ENCODE results near the gene FGD3. TPM values are rescaled to one million over a fixed set of nuclear protein-coding genes. Genes with fewer than 3 reads are reported as not detected.
"Not testable (repeated sequence)": the region's sequence is repeated elsewhere in the genome, so short reads cannot be mapped to it uniquely, and the experiment has no call there.

Gene FGD3
- polyA plus RNA-seq, 4 donors = 5.3 to 8.0 (median 5.4) TPM

GRCh38 chr9:92974761-92975755, 27.7 kb downstream of the FGD3 start:
- no peak for DNase-seq (ENCODE audit: low read depth in 4 of 4, low spot score in 3 of 4)

DNA sequence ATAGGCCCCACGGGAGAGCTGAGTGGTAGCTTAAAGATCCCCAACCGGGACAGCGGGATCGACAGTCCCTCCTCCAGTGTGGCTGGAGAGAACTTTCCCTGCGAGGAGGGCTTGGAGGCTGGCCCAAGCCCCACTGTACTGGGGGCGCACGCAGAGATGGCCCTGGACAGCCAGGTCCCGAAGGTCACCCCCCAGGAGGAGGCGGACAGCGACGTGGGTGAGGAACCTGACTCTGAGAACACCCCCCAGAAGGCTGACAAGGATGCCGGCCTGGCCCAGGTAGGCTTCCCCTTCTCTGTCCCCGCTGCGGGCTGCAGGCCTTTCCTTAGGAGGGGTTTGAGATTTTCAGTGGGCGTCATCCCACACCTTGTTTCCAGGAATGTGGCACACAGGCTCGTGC, 29.1 kb downstream of the FGD3 start:
- DNase-seq (ENCODE audit: low read depth in 4 of 4, low spot score in 3 of 4) = no peak

DNA sequence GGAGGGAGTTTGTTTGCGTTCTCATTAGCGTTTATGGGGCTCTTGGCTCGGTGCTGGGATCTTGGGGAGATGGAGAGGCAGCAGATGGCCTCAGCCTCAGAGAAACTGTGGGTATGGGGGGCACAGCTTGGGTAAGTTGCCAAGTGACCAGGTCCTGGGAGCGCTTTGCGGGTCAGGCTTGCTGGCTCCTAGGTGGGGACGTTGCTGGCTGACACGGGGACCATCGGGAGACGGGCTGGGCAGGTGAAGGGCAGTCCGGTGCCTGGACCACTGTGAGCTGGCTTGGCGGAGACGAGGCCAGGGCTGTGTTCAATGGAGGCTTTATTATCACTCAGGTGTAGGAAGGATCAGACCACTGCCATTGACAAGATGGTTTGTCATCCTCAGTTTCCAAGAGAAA, 30.0 kb downstream of the FGD3 start:
- no peak for DNase-seq (ENCODE audit: low read depth in 4 of 4, low spot score in 3 of 4)

DNA sequence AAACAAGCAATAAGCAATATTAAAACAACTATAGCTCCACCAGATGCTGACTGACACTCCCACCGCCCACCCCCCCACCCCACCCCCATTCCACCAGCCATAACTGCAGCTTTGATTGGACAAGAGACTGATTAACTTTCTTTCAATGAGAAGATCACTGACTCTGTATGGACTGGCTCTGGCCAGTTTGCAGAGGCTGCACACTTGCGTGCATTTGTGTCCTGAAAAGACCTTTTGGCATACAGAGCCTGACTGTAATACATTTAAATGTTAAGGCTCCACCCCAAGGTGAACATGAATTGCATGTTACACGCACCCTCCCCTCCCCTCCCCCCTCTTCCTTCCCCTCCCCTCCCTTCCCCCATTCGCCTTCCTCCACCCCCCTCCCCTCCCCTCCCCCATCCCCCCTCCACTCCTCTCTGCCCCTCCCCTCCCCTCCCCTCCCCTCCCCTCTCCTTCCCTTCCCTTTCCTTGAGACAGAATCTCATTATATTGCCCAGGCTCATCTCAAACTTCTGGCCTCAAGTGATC, 31.1 kb downstream of the FGD3 start:
- no peak for DNase-seq (ENCODE audit: low read depth in 4 of 4, low spot score in 3 of 4)

DNA sequence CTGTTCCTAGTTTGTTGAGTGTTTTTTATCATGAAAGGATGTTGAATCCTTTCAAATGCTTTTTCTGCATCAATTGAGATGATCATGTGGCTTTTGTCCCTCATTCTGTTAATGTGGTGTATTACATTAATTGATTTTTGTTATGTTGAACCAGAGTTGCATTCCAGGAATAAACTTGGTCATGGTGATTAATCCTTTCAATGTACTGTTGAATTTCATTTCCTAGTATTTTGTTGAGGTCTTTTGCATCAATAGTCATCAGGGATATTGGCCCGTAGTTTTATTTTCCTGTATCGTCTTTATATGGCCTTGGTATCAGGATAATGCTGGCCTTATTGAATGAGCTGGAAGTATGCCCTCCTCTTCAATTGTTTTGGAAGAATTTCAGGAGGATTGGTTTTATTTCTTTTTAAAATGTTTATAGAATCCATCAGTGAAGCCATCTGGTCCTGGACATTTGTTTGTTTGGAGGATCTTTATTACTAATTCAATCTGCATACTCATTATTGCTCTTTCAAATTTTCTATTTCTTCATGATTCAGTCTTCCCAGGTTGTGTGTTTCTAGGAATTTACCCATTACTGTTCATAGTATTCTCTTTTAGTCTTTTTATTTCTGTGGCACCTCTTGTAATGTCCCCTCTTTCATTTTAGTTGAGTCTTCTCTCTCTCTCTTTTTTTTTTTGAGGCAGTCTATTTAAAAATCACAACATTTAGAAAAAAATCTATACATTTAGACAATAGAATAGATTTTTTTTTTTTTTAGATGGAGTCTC, 32.1 kb downstream of the FGD3 start:
- no peak for DNase-seq (ENCODE audit: low read depth in 4 of 4, low spot score in 3 of 4)

- no peak for DNase-seq (ENCODE audit: low read depth in 4 of 4, low spot score in 3 of 4)
Observed at GRCh38 chr9:92980085-92980745, 32.9 kb downstream of the FGD3 start.

GRCh38 chr9:92982130-92982529, 34.8 kb downstream of the FGD3 start:
- DNase-seq (ENCODE audit: low read depth in 4 of 4, low spot score in 3 of 4) = no peak

GRCh38 chr9:92983984-92984589, 36.8 kb downstream of the FGD3 start:
- DNase-seq (ENCODE audit: low read depth in 4 of 4, low spot score in 3 of 4) = no peak

DNA sequence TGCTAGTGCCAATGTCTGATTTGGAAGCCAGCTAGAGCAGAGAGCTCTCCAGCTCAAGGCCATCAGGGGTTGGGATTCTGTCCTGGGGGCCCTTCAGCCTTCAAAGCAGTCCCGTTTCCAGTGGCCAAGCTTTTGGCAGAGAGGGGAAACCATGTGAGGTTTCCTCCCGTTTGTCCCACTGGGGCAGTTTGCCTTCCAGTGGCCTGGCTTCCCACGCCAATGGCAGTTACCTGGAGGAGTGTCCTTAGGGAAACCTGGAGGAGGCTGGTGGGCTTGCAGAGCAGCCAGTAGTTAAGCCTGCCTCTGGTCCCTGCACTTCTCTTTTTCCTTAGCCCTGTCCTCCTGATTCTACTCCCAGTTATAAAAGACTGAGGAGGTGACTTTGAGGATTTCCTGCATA, 37.7 kb downstream of the FGD3 start:
- no peak for DNase-seq (ENCODE audit: low read depth in 4 of 4, low spot score in 3 of 4)

- no peak for DNase-seq (ENCODE audit: low read depth in 4 of 4, low spot score in 3 of 4)
Observed at GRCh38 chr9:92986176-92987119, 39.1 kb downstream of the FGD3 start.

DNA sequence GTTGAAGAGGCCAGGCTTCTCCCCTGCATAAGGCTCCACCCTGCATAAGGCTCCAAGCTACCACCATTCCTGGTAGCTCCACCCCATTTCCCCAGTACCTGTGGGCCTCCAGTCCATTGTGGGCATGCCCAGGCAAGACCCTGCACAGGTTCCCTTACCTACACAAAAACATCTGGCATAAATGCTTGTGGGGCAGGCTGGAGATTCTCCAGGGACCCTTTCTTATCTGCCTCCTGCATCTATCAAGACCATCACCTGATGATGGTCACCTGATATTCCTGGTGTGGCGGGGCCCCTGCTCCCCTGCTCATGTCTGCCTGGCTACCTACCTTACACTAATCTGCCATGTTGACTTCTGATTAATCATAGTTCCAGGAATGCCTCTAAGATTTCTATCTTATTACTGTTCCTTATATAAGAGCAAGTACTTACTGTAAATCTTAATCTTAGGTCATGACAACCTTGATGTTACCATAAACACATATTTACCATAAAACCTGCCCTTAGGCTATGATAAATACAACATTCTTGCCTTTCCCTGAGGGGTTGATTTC, 41.0 kb downstream of the FGD3 start:
- no peak for DNase-seq (ENCODE audit: low read depth in 4 of 4, low spot score in 3 of 4)

- no peak for DNase-seq (ENCODE audit: low read depth in 4 of 4, low spot score in 3 of 4)
Observed at GRCh38 chr9:92989561-92989960, 42.2 kb downstream of the FGD3 start.

- no peak for DNase-seq (ENCODE audit: low read depth in 4 of 4, low spot score in 3 of 4)
Observed at GRCh38 chr9:92990461-92990860, 43.1 kb downstream of the FGD3 start.

DNA sequence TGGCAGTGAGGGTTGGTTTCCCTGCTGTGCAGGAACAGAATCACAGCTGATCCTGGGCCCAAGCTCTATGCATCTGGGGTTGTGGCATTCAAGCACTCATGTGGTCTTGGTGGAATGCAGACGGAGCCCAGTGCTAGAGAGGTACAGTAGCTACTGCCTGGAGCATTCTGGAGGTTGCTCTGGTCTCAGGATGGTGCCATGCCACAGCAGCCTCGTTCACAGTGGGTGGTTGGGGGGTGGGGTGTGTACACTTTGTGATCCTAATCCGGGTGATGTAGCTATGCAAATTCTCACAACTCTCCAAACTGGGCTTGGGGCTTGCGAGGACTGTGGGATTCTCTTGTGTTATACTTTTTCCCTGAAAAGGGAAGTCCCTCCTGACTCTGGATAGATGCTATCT, 45.2 kb downstream of the FGD3 start:
- no peak for DNase-seq (ENCODE audit: low read depth in 4 of 4, low spot score in 3 of 4)

GRCh38 chr9:92998871-92999270, 51.5 kb downstream of the FGD3 start:
- DNase-seq (ENCODE audit: low read depth in 4 of 4, low spot score in 3 of 4) = not testable (repeated sequence)

DNA sequence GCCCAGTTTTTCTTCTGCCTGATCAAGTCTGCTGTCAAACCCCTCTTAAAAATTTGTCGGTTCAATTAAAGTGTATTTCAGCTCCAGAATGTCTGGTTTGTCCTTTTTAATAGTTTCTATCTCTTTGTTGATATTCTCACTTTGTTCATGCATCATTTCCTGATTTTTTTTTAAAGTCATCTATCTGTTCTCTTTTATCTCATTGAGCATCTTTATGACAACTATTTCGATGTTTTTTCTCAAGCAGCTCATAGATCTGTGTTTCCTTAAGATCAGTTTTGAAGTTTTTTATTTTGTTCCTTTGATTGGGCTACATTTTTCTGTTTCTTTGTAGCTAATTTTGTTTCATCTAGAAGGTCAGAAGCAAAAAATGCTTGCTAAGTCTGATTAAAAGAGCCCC, 53.7 kb downstream of the FGD3 start:
- DNase-seq (ENCODE audit: low read depth in 4 of 4, low spot score in 3 of 4) = no peak

DNA sequence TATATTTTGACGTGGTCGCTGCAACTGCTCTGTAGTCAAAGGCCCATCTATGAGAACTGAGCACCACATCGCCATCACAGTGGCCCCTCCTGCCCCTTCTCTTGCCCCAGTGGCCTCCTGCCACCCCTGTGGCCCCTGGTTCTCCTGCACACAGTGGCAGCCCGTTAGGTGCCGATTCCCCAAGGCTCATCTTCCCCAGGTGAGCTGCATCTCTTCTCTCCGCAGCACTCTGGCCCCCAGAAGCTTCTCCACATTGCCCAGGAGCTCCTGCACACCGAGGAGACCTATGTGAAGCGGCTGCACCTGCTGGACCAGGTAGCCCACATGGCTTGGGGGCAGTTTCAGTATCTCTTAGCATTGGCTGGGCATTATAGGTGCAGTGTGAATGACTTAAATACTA, 55.4 kb downstream of the FGD3 start:
- DNase-seq (ENCODE audit: low read depth in 4 of 4, low spot score in 3 of 4) = no peak

DNA sequence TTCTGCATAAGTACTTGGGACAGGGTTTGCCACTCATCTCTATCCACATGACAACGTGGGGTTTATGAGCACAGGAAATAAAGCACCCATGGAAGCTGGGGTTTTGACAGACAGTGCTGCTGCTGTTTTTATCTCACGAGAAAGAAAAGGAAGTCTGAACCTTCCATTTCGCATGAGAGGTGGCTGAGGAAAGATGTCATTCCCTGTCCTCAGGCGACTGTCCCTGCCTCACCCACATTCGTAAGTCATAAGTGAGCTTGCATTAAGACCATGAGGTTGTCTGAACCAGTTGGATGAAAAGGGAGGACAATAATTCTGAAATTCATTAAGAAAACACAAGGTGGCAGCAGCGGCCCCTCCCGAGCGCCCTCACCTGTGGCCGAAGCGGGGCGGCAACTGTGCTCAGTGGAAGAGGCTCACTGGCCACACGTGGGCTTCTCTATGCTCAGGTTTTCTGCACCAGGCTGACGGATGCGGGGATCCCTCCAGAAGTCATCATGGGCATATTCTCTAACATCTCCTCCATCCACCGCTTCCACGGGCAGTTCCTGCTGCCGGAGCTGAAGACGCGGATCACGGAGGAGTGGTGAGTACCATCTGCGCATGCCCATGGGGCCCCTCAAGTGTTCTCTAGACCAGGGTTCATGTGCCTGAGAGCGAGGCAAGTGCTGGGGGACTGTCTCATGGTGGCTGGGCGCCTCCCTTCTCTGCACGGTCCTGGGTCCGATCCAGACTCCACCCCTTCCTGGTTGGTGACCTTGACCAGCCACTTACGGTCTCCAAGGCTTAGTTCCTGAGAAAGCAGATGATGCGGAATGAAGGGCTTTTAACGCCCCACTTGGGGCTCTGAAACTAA, 56.5 kb downstream of the FGD3 start:
- peak in 3 of 4 donors; percentile 28 to 42 (median 36) for DNase-seq (ENCODE audit: low read depth in 4 of 4, low spot score in 3 of 4)
